Activated T-cell treated with anti-CD3 and anti-CD28 coated beads for 48 hours (primary cell): Measurements from ENCODE around the gene GLCCI1.

ENCODE experiments used
- DNase-seq: peaks from one replicate; pipeline ENCODE4 v3.0.0-alpha.2; 2020; ENCODE audit warnings: low read depth

The GLCCI1 gene

GRCh38 chr7:7968544-7969305 is at the start of gene GLCCI1:
Gene GLCCI1, plus strand, starts transcription at chr7:7968796. Its CDS starts 555 bp downstream, at chr7:7969351.
- peak; percentile 92 for DNase-seq

DNA sequence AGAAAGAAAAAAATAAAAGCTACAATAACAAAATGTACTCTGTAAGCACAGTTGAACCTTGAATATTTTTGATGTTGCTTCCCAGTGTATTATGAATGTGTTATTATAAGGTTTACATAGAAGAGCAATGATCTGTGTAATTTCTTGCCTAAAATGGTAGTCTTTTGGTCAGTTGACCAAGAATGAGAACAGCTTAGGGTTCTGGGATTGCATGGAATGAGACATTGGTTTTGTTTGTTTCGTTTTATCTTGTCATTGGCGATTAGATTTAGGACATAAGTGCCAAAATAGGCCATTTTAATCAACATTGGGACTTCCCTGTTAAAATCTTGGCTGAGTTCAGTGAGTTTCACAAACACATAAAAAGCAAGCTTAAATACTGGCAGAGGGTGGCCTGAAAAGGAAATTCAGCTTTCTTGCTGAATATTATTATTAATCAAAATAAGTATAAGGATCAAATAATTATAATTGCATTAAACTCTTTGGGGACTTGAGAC is 49.1 kb upstream of the GLCCI1 start:
- DNase-seq: no peak

DNA sequence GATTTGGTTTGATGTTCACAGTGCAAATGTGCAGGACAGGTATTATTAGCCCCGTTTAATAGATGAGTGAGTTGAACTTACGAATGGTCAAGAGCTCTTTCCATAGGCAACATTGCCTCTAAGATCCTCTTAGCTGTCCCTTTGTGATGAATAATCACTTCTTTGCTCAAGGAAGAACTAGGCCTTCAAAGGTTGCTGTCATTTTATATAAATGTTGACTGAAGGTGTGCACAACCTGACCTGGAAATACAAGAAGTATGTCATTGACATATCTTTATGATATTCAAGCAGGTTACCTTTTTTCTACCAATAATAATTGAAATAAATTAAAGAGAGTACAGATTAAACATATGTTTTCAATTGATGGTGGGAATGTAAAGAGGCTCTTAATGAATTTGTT is 48.5 kb upstream of the GLCCI1 start:
- DNase-seq: no peak

DNA sequence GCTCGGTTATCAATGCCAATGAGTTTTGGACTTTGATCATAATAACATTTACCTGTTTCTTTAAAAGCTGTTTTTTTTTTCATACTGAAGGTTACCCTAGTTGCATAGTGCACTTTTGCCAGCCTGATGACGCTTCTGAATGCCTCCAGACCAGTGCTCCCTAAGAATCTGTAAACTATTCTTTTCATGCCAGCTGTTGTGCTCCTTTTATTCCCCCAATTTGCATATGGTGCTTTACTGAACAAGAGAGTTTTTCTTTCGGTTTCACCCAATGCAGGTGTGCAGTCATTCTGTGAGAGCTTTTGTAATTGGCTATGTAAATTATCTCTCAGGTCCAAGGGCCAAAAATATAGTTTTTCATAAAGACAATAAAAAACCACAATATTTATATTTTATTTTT is 48.1 kb upstream of the GLCCI1 start:
- DNase-seq: no peak

- no peak for DNase-seq
Observed at GRCh38 chr7:7921830-7922229, 46.8 kb upstream of the GLCCI1 start.

DNA sequence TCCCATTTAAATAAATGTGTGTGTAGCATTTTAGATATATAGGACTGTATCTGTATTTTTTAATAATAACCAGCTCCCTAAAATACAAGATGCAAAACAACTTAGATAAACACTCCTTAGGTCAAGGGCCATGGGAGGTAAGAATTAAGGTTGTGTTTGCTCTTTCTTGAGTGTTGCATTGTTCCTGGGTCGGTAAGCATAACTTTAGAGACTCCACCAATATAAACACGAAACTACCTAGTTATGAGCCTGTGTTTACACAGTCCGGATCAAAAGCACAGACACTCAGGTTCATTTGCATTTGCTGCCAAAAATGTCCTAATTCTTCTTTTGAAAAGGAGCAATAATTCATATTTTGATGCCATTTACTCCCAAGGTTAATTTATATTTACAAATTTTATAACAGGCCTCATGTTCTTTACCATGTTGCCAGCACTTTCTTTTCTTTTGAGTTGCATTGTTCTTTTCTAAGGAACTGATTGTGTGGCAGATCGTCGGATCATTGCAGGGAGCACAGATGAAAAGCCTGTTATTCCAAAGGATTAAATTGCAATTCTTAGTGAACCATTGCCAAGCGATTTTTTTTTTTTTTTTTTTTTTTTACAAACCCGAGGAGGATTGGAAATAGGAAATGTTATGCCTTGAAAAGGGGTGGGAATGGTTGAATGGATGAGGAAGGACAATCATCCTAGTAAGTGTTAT is 45.8 kb upstream of the GLCCI1 start:
- no peak for DNase-seq

DNA sequence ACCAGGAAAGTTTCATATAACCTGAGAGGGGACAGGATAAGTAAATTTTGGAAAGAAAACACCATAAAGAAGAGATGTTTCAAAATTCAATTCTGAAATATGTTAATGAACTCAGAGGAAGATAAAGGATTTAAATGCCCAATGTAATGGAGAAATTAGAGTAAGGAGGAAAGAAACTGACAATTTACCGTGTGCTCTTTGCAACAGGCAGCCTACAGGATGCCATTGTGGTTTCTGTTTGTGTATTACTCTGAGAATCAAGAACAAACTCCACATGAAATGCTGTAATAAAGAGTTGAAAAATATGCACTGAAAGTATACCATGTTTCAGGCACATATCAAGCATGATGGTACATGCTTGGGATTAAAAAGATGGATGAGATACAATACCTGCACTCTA is 44.8 kb upstream of the GLCCI1 start:
- DNase-seq: no peak

GRCh38 chr7:7924303-7924702 is 44.3 kb upstream of the GLCCI1 start:
- no peak for DNase-seq

GRCh38 chr7:7931626-7932025 is 37.0 kb upstream of the GLCCI1 start:
- no peak for DNase-seq

DNA sequence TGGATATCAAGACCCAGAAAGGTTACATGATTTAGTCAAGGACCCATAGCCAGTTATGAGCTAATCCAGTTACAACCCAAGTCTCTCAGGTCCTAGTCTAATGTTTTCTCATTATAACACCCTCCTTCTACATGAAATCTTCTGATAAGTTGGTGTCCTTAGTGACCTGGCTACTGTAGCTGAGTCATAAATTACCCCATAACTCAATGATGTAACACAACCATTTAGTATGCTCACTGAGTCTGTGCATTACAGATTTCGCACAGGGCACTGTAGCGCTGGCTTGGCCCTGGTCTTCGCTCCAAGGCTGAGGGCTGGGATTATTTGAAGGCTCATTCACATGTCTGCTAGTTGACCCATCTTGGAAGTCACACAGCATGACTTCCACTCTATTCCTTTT is 36.0 kb upstream of the GLCCI1 start:
- DNase-seq: no peak

DNA sequence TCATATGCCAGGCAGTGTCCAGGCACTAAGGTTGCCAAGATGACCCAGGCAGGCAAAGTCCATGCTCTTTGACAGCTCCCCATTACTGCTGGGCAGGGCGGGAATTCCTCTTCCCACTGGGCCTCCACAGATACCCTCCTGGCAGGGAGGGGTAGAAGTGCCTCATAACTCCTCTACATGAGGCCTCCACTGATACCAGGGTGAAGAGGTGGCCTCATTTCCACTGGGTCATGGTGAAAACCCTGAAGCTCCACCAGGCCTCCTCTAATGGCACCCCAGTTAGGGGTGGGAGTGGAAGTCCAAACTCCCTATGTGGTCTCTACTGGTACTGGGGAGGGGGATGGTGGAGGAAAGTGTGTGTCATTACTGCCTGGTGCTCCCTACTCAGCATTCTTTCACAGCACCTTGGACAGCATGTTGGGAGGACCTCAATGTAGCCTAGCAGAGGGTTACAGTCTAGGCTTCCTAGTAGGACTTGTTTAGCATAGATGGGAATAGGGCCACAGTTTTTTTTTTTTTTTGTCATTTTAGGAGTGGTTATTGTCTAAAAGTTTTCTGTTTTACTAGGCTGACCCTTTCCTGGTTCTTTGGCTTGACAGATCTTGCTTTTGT is 34.6 kb upstream of the GLCCI1 start:
- no peak for DNase-seq

GRCh38 chr7:7934945-7935344 is 33.7 kb upstream of the GLCCI1 start:
- DNase-seq: no peak

GRCh38 chr7:7938471-7938870 is 30.1 kb upstream of the GLCCI1 start:
- no peak for DNase-seq

- no peak for DNase-seq
Observed at GRCh38 chr7:7943951-7944350, 24.6 kb upstream of the GLCCI1 start.

GRCh38 chr7:7944619-7945282 is 23.8 kb upstream of the GLCCI1 start:
- DNase-seq: peak; percentile 39

GRCh38 chr7:7946486-7946885 is 22.1 kb upstream of the GLCCI1 start:
- DNase-seq: no peak

DNA sequence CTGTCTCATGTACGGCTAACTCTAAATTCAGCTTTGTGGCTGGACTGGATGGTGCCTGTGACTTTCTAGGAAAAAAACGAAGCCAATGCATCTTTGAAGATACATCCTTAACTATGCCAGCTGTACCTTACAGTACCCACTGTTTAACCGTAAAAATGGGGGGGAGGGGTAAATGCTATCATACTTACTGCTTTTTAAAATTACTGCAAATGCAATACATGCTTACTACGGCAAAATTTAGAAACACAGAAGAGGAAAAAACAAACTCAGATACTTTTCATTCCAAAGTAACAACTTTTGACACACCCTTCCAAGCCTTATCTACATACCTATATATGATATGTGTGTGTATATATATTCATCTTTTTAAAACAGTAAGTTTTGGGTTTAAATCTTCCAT is 20.4 kb upstream of the GLCCI1 start:
- DNase-seq: no peak

DNA sequence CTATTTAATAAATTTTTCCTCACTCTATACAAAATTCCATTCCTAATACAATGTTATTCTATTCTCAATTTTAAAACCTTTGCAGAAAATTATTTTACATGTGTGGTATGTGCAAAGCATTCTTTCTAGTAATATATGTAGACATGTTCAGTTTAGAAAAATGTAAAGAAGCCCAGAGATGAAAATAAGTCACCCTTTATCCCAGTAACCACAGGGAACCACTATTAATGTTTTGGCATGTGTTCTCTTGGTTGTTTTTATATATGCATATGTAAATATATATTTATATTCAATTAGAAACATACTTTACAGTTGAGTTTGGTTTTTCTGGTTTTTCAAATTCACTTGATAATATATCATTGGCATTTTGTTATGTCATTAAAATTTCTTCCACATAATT is 14.8 kb upstream of the GLCCI1 start:
- DNase-seq: no peak

- no peak for DNase-seq
Observed at GRCh38 chr7:7956531-7957128, 12.0 kb upstream of the GLCCI1 start.

GRCh38 chr7:7957513-7957912 is 11.1 kb upstream of the GLCCI1 start:
- DNase-seq: no peak

GRCh38 chr7:7959979-7960670 is 8.5 kb upstream of the GLCCI1 start:
- DNase-seq: no peak

DNA sequence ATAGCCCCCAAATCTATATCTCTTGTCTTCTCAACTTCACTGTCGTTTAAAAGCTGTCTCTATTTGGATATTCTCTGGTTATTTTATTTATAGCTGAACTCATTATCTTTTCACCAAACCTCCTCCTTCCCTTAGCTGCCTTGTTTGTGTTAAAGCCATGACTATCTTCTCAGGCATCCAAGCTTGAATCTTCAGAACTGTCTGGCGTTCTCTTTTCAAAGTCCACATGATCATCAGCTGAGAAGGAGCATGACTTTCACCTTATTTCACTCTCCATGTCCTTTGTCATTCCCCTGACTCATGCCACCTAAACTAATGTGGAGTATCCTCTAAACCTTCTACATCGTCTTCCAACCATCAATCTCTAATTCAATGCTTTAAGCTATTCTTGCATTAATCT is 5.7 kb upstream of the GLCCI1 start:
- DNase-seq: no peak
